Measurements from ENCODE around the gene TBX19.

DNA sequence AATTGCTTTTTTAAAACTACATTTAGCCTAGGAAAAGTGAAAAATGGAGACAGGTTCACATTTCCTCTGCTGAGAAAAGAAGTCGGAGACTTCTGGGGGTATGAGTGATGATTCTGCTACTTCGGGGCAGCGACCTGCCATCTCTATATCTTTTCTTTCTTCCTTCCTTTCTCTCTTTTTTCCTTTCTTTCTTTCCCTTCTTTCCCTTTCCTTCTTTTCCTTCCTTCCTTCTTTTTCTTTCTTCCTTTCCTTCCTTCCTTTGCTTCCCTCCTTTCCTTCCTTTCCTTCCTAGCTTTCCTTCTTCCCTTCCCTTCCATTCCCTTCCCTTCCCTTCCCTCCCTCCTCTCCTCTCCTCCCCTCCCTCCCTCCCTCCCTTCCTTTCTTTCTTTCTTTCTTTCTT, 17.8 kb downstream of the TBX19 start:
- no peak for TF ChIP-seq POLR2AphosphoS5 (IDR thresholded peaks at IDR 0.05; ENCODE audit: insufficient read depth in 1 of 2, low read depth in 1 of 2)
- TF ChIP-seq, protein P1, sequence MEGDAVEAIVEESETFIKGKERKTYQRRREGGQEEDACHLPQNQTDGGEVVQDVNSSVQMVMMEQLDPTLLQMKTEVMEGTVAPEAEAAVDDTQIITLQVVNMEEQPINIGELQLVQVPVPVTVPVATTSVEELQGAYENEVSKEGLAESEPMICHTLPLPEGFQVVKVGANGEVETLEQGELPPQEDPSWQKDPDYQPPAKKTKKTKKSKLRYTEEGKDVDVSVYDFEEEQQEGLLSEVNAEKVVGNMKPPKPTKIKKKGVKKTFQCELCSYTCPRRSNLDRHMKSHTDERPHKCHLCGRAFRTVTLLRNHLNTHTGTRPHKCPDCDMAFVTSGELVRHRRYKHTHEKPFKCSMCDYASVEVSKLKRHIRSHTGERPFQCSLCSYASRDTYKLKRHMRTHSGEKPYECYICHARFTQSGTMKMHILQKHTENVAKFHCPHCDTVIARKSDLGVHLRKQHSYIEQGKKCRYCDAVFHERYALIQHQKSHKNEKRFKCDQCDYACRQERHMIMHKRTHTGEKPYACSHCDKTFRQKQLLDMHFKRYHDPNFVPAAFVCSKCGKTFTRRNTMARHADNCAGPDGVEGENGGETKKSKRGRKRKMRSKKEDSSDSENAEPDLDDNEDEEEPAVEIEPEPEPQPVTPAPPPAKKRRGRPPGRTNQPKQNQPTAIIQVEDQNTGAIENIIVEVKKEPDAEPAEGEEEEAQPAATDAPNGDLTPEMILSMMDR (IDR thresholded peaks at IDR 0.05), result no peak

Data from vagina (tissue), 2 donors.